ENCODE results near the gene CNGA1. TPM values are rescaled to one million over a fixed set of nuclear protein-coding genes. Genes with fewer than 3 reads are reported as not detected.

The CNGA1 gene
- total and polyA plus RNA-seq, 2 donors (not counting 3 experiments of a cell fraction or from before 2014, with no cell fraction given), result not detected

- no peaks in the 10 kb centered on the region for H3K79me2 ChIP-seq (ENCODE audit: control insufficient read depth, insufficient read depth, low read length)
- H3K4me1 ChIP-seq (ENCODE audit: control insufficient read depth, extremely low read depth, insufficient read depth, low read length), result no peaks in the 10 kb centered on the region
- H3K9me3 ChIP-seq (replicated peaks; ENCODE audit: control insufficient read depth, insufficient read depth, low read length), result no peaks in the 10 kb centered on the region
- intact Hi-C loops (cut with micrococcal nuclease), result no loop called here
- H4K20me1 ChIP-seq (replicated peaks; ENCODE audit: control insufficient read depth, extremely low read depth, insufficient read depth, low read length), result no peaks in the 10 kb centered on the region
- TF ChIP-seq FOS (IDR thresholded peaks at IDR 0.05; ENCODE audit: borderline replicate concordance, insufficient read depth, low read length) (no peak), POLR2AphosphoS5 (IDR thresholded peaks at IDR 0.05; ENCODE audit: insufficient read depth, low read depth, low read length) (no peak), JUN (IDR thresholded peaks at IDR 0.05; ENCODE audit: borderline replicate concordance, insufficient read depth, insufficient read length, low read depth) (no peak), CTCF (IDR thresholded peaks at IDR 0.05; ENCODE audit: extremely low read depth in 1 of 2, insufficient read depth in 1 of 2, low read depth in 1 of 2, low read length in 2 of 2) (no peak), POLR2A (IDR thresholded peaks at IDR 0.05; ENCODE audit: low read depth, low read length) (no peak), MYC (IDR thresholded peaks at IDR 0.05; ENCODE audit: low read depth, low read length) (no peak), GATA2 (IDR thresholded peaks at IDR 0.05; ENCODE audit: insufficient read depth, insufficient read length, low read depth, low read length) (no peak), EZH2 (IDR thresholded peaks at IDR 0.05; ENCODE audit: borderline replicate concordance, low read depth, low read length, severe bottlenecking) (no peak)
- TF ChIP-seq, protein P1, sequence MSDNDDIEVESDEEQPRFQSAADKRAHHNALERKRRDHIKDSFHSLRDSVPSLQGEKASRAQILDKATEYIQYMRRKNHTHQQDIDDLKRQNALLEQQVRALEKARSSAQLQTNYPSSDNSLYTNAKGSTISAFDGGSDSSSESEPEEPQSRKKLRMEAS (IDR thresholded peaks at IDR 0.05; ENCODE audit: insufficient read depth, insufficient read length), result no peak
- no peaks in the 10 kb centered on the region for H3K27me3 ChIP-seq (ENCODE audit: control insufficient read depth in 2 of 2, insufficient read depth in 2 of 2, low read length in 2 of 2)
- no peaks in the 10 kb centered on the region for H3K9me1 ChIP-seq (replicated peaks; ENCODE audit: control insufficient read depth, extremely low read depth, insufficient read depth, low read length)
- DNase-seq (ENCODE audit: low read depth, low spot score) (no peak), FAIRE-seq (no peak)
- BruUV-seq (replicated peaks), result no TSS peak
- POLR2A ChIA-PET, result no interaction called here
- dilution Hi-C loops (cut with MboI; ENCODE audit: extremely low pct_ligation_motif_present, low sequenced_read_pairs), result no loop called here
- no peak overlapping the region for H3K27ac ChIP-seq (ENCODE audit: insufficient read depth, low read depth, low read length)
- H3K9ac ChIP-seq (replicated peaks; ENCODE audit: extremely low read depth, insufficient read depth, low read length), result no peak overlapping the region
- H3K4me3 ChIP-seq (replicated peaks in 1 of 3; ENCODE audit: insufficient read depth in 1 of 3, low read depth in 1 of 3, low read length in 3 of 3), result no peak overlapping the region
- no peak overlapping the region for H3K4me2 ChIP-seq (ENCODE audit: insufficient read depth, low read length)
- H2AFZ ChIP-seq (ENCODE audit: low read depth, low read length), result no peak overlapping the region
- CTCF ChIA-PET, result no interaction called here
- no peaks in the 10 kb centered on the region for H3K36me3 ChIP-seq (ENCODE audit: control insufficient read depth in 2 of 2, extremely low read depth in 1 of 2, insufficient read depth in 2 of 2, low read length in 2 of 2)
Measured at GRCh38 chr4:48008021-48008596, 8.4 kb downstream of the CNGA1 start.
